ENCODE measurements around the gene FSTL5. TPM values are rescaled to one million over a fixed set of nuclear protein-coding genes. Genes with fewer than 3 reads are reported as not detected.

The FSTL5 gene
- total and polyA plus RNA-seq, 2 donors (not counting 3 experiments of a cell fraction or from before 2014, with no cell fraction given) = 1.3 to 1.9 TPM

GRCh38 chr4:161454860-161455259, 708.9 kb downstream of the FSTL5 start:
- dilution Hi-C loops (cut with MboI; ENCODE audit: extremely low pct_ligation_motif_present, low sequenced_read_pairs) (no loop called here), intact Hi-C loops (cut with micrococcal nuclease) (no loop called here)
- BruUV-seq (replicated peaks) = no TSS peak
- H3K4me2 ChIP-seq (ENCODE audit: insufficient read depth, low read length) = no peak overlapping the region
- no peaks in the 10 kb centered on the region for H3K79me2 ChIP-seq (ENCODE audit: control insufficient read depth, insufficient read depth, low read length)
- no peaks in the 10 kb centered on the region for H3K36me3 ChIP-seq (ENCODE audit: control insufficient read depth in 2 of 2, extremely low read depth in 1 of 2, insufficient read depth in 2 of 2, low read length in 2 of 2)
- no peaks in the 10 kb centered on the region for H4K20me1 ChIP-seq (replicated peaks; ENCODE audit: control insufficient read depth, extremely low read depth, insufficient read depth, low read length)
- no peak overlapping the region for H3K27ac ChIP-seq (ENCODE audit: insufficient read depth, low read depth, low read length)
- H3K4me1 ChIP-seq (ENCODE audit: control insufficient read depth, extremely low read depth, insufficient read depth, low read length) = no peaks in the 10 kb centered on the region
- H3K9ac ChIP-seq (replicated peaks; ENCODE audit: extremely low read depth, insufficient read depth, low read length) = no peak overlapping the region
- DNase-seq (ENCODE audit: low read depth, low spot score) = no peak
- no peaks in the 10 kb centered on the region for H3K9me1 ChIP-seq (replicated peaks; ENCODE audit: control insufficient read depth, extremely low read depth, insufficient read depth, low read length)
- TF ChIP-seq CTCF (IDR thresholded peaks at IDR 0.05; ENCODE audit: extremely low read depth in 1 of 2, insufficient read depth in 1 of 2, low read depth in 1 of 2, low read length in 2 of 2) (no peak), GATA2 (IDR thresholded peaks at IDR 0.05; ENCODE audit: insufficient read depth, insufficient read length, low read depth, low read length) (no peak), POLR2A (IDR thresholded peaks at IDR 0.05; ENCODE audit: low read depth, low read length) (no peak), JUN (IDR thresholded peaks at IDR 0.05; ENCODE audit: borderline replicate concordance, insufficient read depth, insufficient read length, low read depth) (no peak), POLR2AphosphoS5 (IDR thresholded peaks at IDR 0.05; ENCODE audit: insufficient read depth, low read depth, low read length) (no peak), MAX (IDR thresholded peaks at IDR 0.05; ENCODE audit: insufficient read depth, insufficient read length) (no peak), MYC (IDR thresholded peaks at IDR 0.05; ENCODE audit: low read depth, low read length) (no peak), FOS (IDR thresholded peaks at IDR 0.05; ENCODE audit: borderline replicate concordance, insufficient read depth, low read length) (no peak), EZH2 (IDR thresholded peaks at IDR 0.05; ENCODE audit: borderline replicate concordance, low read depth, low read length, severe bottlenecking) (no peak)
- ChIA-PET POLR2A (no interaction called here), CTCF (no interaction called here)
- no peak overlapping the region for H3K4me3 ChIP-seq (replicated peaks in 1 of 3; ENCODE audit: insufficient read depth in 1 of 3, low read depth in 1 of 3, low read length in 3 of 3)
- H3K9me3 ChIP-seq (replicated peaks; ENCODE audit: control insufficient read depth, insufficient read depth, low read length) = no peaks in the 10 kb centered on the region
- FAIRE-seq = no peak
- no peaks in the 10 kb centered on the region for H3K27me3 ChIP-seq (ENCODE audit: control insufficient read depth in 2 of 2, insufficient read depth in 2 of 2, low read length in 2 of 2)
- H2AFZ ChIP-seq (ENCODE audit: low read depth, low read length) = no peak overlapping the region

Measured in endothelial cell of umbilical vein (primary cell).